ENCODE data around the gene TMOD1. TPM values are rescaled to one million over a fixed set of nuclear protein-coding genes. Genes with fewer than 3 reads are reported as not detected.

Gene TMOD1
- total and polyA plus RNA-seq, 2 of the 13 experiments (the other 11 are each of a cell fraction or from before 2014, with no cell fraction given) = 0.04 to 0.07 TPM

GRCh38 chr9:97527626-97528528 lies 26.4 kb downstream of the TMOD1 start (continued):
- TF ChIP-seq NRL (CRISPR knock-in tag; IDR thresholded peaks at IDR 0.05; ENCODE audit: borderline replicate concordance) = no peak
- no peak for TF ChIP-seq ZNF362 (CRISPR knock-in tag; IDR thresholded peaks at IDR 0.05; ENCODE audit: borderline replicate concordance)

GRCh38 chr9:97528529-97529230 lies 27.2 kb downstream of the TMOD1 start:
- Histone ChIP-seq H3K36me3 (replicated peaks in 1 of 2; ENCODE audit: control insufficient read depth in 1 of 2, insufficient read depth in 2 of 2, low read length in 2 of 2) (no peaks in the 10 kb centered on the region), H3K9ac (ENCODE audit: insufficient read depth, low read depth, low read length) (no peak overlapping the region), H3K4me3 (replicated peaks in 1 of 3; ENCODE audit: insufficient read depth in 1 of 3, low read depth in 2 of 3, low read length in 3 of 3) (no peak overlapping the region), H4K20me1 (ENCODE audit: insufficient read depth, low read length) (no peaks in the 10 kb centered on the region), H3K27me3 (ENCODE audit: control insufficient read depth in 1 of 2, insufficient read depth in 2 of 2, low read length in 2 of 2) (peaks cover 0 to 38% of the 10 kb centered on the region in 2 experiments; a peak in 2 of 5 replicates), H3K4me1 (ENCODE audit: insufficient read depth, low read length) (no peaks in the 10 kb centered on the region), H3K27ac (ENCODE audit: extremely low read length, insufficient read depth, low read length) (no peak overlapping the region), H3K4me2 (ENCODE audit: low read depth, low read length) (no peak overlapping the region), H3K79me2 (ENCODE audit: insufficient read depth, low read length) (no peaks in the 10 kb centered on the region), H2AFZ (ENCODE audit: low read length) (no peak overlapping the region), H3K9me3 (ENCODE audit: low read length) (no peaks in the 10 kb centered on the region)
- intact Hi-C loops (cut with micrococcal nuclease; ENCODE audit: unreplicated experiment) (no loop called here), in situ Hi-C loops (cut with HindIII; ENCODE audit: extremely low pct_ligation_motif_present, low pct_unique_long_range_greater_than_20kb) (no loop called here)
- FAIRE-seq = no peak
- BruUV-seq (replicated peaks) = no TSS peak
- peak; percentile 61 for ATAC-seq
- 7% methylated on average over 7 of the region's 8 CpGs for WGBS (ENCODE audit: low lambda C conversion rate)
- ChIA-PET POLR2A (no interaction called here), CTCF (ENCODE audit: low intra/inter-chr PET ratio, low total read pairs) (no interaction called here)
- DNase-seq (ENCODE audit: low spot score) = no peak
- TF ChIP-seq ZNF704 (CRISPR knock-in tag; IDR thresholded peaks at IDR 0.05; ENCODE audit: borderline replicate concordance) = no peak
- TF ChIP-seq ZNF335 (CRISPR knock-in tag; IDR thresholded peaks at IDR 0.05) = no peak
- TF ChIP-seq ZNF792 (CRISPR knock-in tag; IDR thresholded peaks at IDR 0.05) = no peak
- TF ChIP-seq HNRNPH1 (optimal IDR thresholded peaks at IDR 0.05; ENCODE audit: low read depth, low read length) = no peak
- no peak for TF ChIP-seq CEBPZ (IDR thresholded peaks at IDR 0.05; ENCODE audit: low read length)
- TF ChIP-seq ZNF761 (CRISPR knock-in tag; conservative IDR thresholded peaks at IDR 0.05) = no peak
- no peak for TF ChIP-seq SP5 (CRISPR knock-in tag; IDR thresholded peaks at IDR 0.05; ENCODE audit: borderline replicate concordance, low read depth)
- TF ChIP-seq ZNF230 (CRISPR knock-in tag; IDR thresholded peaks at IDR 0.05) = no peak
- TF ChIP-seq ZMYM3 (CRISPR knock-in tag; IDR thresholded peaks at IDR 0.05) = peak; percentile 37; the same call in 1 of the 2 replicates
- TF ChIP-seq ZBTB44 (CRISPR knock-in tag; IDR thresholded peaks at IDR 0.05) = no peak
- peak; percentile 79 for TF ChIP-seq ZNF629 (CRISPR knock-in tag; conservative IDR thresholded peaks at IDR 0.05)
